SK-N-SH (cell line): ENCODE data around the gene SUPT5H. TPM values are rescaled to one million over a fixed set of nuclear protein-coding genes. Genes with fewer than 3 reads are reported as not detected.

Experiments used
- CTCF ChIA-PET: fragments of 300-600, 350-600 bp; formaldehyde crosslinking; extraction: SDS; loops from one replicate; lab custom pipeline; 2021; lab: Yijun Ruan, JAX
- POLR2A ChIA-PET: fragments of 350-600 bp; sonication (Branson Sonifier 250); formaldehyde crosslinking; extraction: SDS; loops from one replicate; lab custom pipeline; 2020; ENCODE audit warnings: antibody characterized with exemption, inconsistent platforms; lab: Yijun Ruan, JAX
- DNase-seq: peaks from one replicate; pipeline ENCODE4 v3.0.0; 2012
- H2AFZ ChIP-seq: fragments of 200-600 bp; sonication (generic); 2 replicates; pipeline ENCODE4 v1.8.1; 2016; ENCODE audit warnings: antibody characterized with exemption, mild to moderate bottlenecking, low read depth
- H3F3A ChIP-seq: fragments of 200-600 bp; sonication (generic); replicated peaks from 2 replicates; pipeline ENCODE3; 2016; ENCODE audit warnings: antibody characterized with exemption, mild to moderate bottlenecking; ENCODE audit not compliant: insufficient read depth
- H3K27ac ChIP-seq, 2 experiments: fragments of 200-500 bp in 1 of 2; fragments of 200-600 bp in 1 of 2; sonication (Bioruptor generic) in 1 of 2; sonication (generic), shearing (Covaris generic) in 1 of 2; 2 replicates each; pipeline versions ENCODE4 v1.5.1 to v1.6.1; 2014 to 2016; ENCODE audit warnings: low read depth in 2 of 2, inconsistent platforms in 1 of 2, low read length in 1 of 2, mild to moderate bottlenecking in 1 of 2, mixed read lengths in 1 of 2
- H3K27me3 ChIP-seq: fragments of 200-600 bp; sonication (generic), shearing (Covaris generic); 2 replicates; pipeline ENCODE4 v1.6.1; 2016; ENCODE audit warnings: mixed run types; ENCODE audit not compliant: insufficient read depth
- H3K36me3 ChIP-seq, 2 experiments: fragments of 200-500 bp in 1 of 2; fragments of 200-600 bp in 1 of 2; sonication (Bioruptor generic) in 1 of 2; sonication (generic) in 1 of 2; replicated peaks in 1 of 2; 2 replicates each; pipeline versions ENCODE3 to v1.5.1; 2014 to 2016; ENCODE audit warnings: low read length in 1 of 2, mild to moderate bottlenecking in 1 of 2; ENCODE audit not compliant: insufficient read depth in 2 of 2, control insufficient read depth in 1 of 2
- H3K4me1 ChIP-seq, 2 experiments: fragments of 200-500 bp in 1 of 2; fragments of 200-600 bp in 1 of 2; sonication (Bioruptor generic) in 1 of 2; sonication (generic), shearing (Covaris generic) in 1 of 2; 2 replicates each; pipeline versions ENCODE4 v1.5.1 to v1.6.1; 2014 to 2016; ENCODE audit warnings: low read depth in 1 of 2, low read length in 1 of 2, mixed run types in 1 of 2; ENCODE audit not compliant: insufficient read depth in 2 of 2, control insufficient read depth in 1 of 2
- H3K4me2 ChIP-seq: fragments of 200-600 bp; sonication (generic), shearing (Covaris generic); 2 replicates; pipeline ENCODE4 v1.6.1; 2017; ENCODE audit warnings: mixed run types
- H3K4me3 ChIP-seq, 2 experiments: fragments of 200-500 bp in 1 of 2; fragments of 200-600 bp in 1 of 2; sonication (Bioruptor generic) in 1 of 2; sonication (generic), shearing (Covaris generic) in 1 of 2; 2 replicates each; pipeline versions ENCODE4 v1.5.1 to v1.8.1; 2014 to 2016; ENCODE audit warnings: low read depth in 2 of 2, inconsistent platforms in 1 of 2, low read length in 1 of 2, mild to moderate bottlenecking in 1 of 2, mixed read lengths in 1 of 2, moderate library complexity in 1 of 2
- H3K79me2 ChIP-seq: fragments of 200-600 bp; sonication (generic); 2 replicates; pipeline ENCODE4 v1.8.1; 2017; ENCODE audit warnings: mild to moderate bottlenecking; ENCODE audit not compliant: insufficient read depth
- H3K9ac ChIP-seq: fragments of 200-600 bp; sonication (generic); 2 replicates; pipeline ENCODE4 v1.6.1; 2017; ENCODE audit warnings: mixed run types
- H3K9me2 ChIP-seq: fragments of 200-600 bp; sonication (generic); 2 replicates; pipeline ENCODE4 v1.6.1; 2017; ENCODE audit warnings: mixed run types
- H3K9me3 ChIP-seq: fragments of 200-600 bp; sonication (generic); 2 replicates; pipeline ENCODE4 v1.6.1; 2017; ENCODE audit warnings: mixed run types, mild to moderate bottlenecking, moderate library complexity
- H4K20me1 ChIP-seq: fragments of 200-600 bp; sonication (generic); 2 replicates; pipeline ENCODE4 v1.6.1; 2017; ENCODE audit warnings: mild to moderate bottlenecking, mixed run types; ENCODE audit not compliant: insufficient read depth
- CHD2 ChIP-seq: fragments of 150-350 bp; IDR thresholded peaks from 2 replicates; pipeline ENCODE4 v1.6.1; 2018; ENCODE audit warnings: low read length; ENCODE audit not compliant: partially characterized antibody
- ELF1 ChIP-seq: IDR thresholded peaks from 2 replicates; pipeline ENCODE4 v1.4.0; 2012
- EP300 ChIP-seq, 2 experiments: IDR thresholded peaks; 2 replicates each; pipeline versions ENCODE4 v1.4.0 to v1.6.1; 2012; ENCODE audit warnings: borderline replicate concordance in 1 of 2, low read depth in 1 of 2, low read length in 1 of 2
- EZH2phosphoT487 ChIP-seq: fragments of 200-600 bp; sonication (generic); IDR thresholded peaks from 2 replicates; pipeline ENCODE4 v1.6.1; 2017; ENCODE audit warnings: low read depth, mixed run types, mild to moderate bottlenecking, antibody characterized with exemption, moderate library complexity, borderline replicate concordance
- FOXM1 ChIP-seq: IDR thresholded peaks from 2 replicates; pipeline ENCODE4 v1.4.0; 2012; ENCODE audit warnings: low read depth, mild to moderate bottlenecking
- JUND ChIP-seq: IDR thresholded peaks from 2 replicates; pipeline ENCODE4 v1.4.0; 2012
- MXI1 ChIP-seq: IDR thresholded peaks from 2 replicates; pipeline ENCODE4 v1.6.1; 2012; ENCODE audit warnings: mild to moderate bottlenecking, low read depth, low read length, improper control_type of control experiment
- NRF1 ChIP-seq: IDR thresholded peaks from 2 replicates; pipeline ENCODE4 v1.6.1; 2012; ENCODE audit warnings: low read depth, mild to moderate bottlenecking, low read length
- POLR2AphosphoS5 ChIP-seq: IDR thresholded peaks from 2 replicates; pipeline ENCODE4 v1.6.1; 2012; ENCODE audit warnings: low read depth, low read length
- RXRA ChIP-seq: IDR thresholded peaks from 2 replicates; pipeline ENCODE4 v1.4.0; 2012; ENCODE audit warnings: low read depth, mild to moderate bottlenecking, borderline replicate concordance
- SMC3 ChIP-seq: IDR thresholded peaks from 2 replicates; pipeline ENCODE4 v1.6.1; 2012; ENCODE audit warnings: low read depth, low read length, improper control_type of control experiment
- TCF12 ChIP-seq: IDR thresholded peaks from 2 replicates; pipeline ENCODE4 v1.4.0; 2012
- TEAD4 ChIP-seq: IDR thresholded peaks from 2 replicates; pipeline ENCODE4 v1.4.0; 2012; ENCODE audit warnings: mild to moderate bottlenecking, borderline replicate concordance; ENCODE audit not compliant: insufficient read depth
- YY1 ChIP-seq: IDR thresholded peaks from 2 replicates; pipeline ENCODE4 v1.4.0; 2012; ENCODE audit warnings: low read depth, mild to moderate bottlenecking
- WGBS: methylation state at CpG from one replicate; pipeline ENCODE4 v1.1.6; 2017; ENCODE audit warnings: low lambda C conversion rate; 5-methylcytosine and 5-hydroxymethylcytosine counted together
- polyA plus RNA-seq, 3 experiments: library from polyadenylated mRNA; depleted of rRNA; stranded (reverse); fragments of >200 nt; gene quantifications; 2 replicates each; pipeline ENCODE4 v1.2.3, GENCODE V29; 2012
- TF ChIP-seq, protein P1 (sequence below): IDR thresholded peaks from 2 replicates; pipeline ENCODE4 v1.4.0; 2012; ENCODE audit warnings: low read depth
- TF ChIP-seq, protein P2 (sequence below): fragments of 150-350 bp; IDR thresholded peaks from 2 replicates; pipeline ENCODE4 v1.6.1; 2017; ENCODE audit warnings: antibody characterized with exemption, low read length, low read depth, borderline replicate concordance
- TF ChIP-seq, protein P3 (sequence below): IDR thresholded peaks from 2 replicates; pipeline ENCODE4 v1.4.0; 2012; ENCODE audit warnings: low read depth, borderline replicate concordance
- TF ChIP-seq, protein P4 (sequence below): IDR thresholded peaks from 2 replicates; pipeline ENCODE4; 2012

SUPT5H gene
- polyA plus RNA-seq, 1 of the 3 experiments (the other 2 are of a cell fraction) = 137 TPM

DNA sequence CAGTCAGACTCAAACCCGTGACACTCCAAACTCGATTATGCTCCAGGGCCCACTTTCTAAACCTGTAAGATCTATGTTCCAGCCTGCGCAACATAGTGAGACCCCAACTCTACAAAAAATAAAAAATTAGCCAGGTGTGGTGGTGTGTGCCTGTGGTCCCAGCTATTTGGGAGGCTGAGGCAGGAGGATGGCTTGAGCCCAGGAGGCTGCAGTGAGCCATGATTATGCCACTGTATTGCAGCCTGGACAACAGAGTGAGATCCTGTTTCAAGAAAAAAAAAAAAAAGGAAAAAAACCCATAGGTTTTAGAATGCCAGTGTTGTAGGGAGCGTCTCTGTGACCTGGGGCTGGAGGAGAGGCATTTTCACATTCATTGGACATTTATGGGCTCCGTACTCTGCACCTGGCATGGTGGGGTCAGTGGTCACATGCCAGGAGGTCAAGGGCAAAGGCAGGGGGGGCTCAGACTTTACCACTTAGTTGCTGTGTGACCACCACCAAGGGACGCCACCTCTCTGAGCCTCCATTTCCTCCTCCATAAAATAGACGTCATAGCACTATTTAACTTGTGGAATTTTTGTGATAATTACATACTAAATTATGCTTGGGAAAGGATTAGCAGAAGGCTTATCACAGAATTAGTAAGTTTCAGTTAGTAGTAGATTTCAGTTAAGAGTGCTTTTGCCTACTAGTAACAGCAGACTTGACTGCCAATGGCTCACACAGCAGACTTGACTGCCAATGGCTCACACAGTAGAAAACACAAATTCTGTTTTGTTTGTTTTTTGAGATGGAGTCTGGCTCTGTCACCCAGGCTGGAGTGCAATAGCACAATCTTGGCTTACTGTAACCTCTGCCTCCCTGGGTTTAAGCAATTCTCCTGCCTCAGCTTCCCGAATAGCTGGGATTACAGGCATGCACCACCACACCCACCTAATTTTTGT is 75.4 kb downstream of the SUPT5H start:
- Histone ChIP-seq H3K4me3 (no peak overlapping the region), H3K4me1 (no peaks in the 10 kb centered on the region), H2AFZ (no peak overlapping the region), H3K79me2 (peaks cover 6% of the 10 kb centered on the region; the same call in 1 of the 2 replicates), H3K9me2 (no peaks in the 10 kb centered on the region), H3K36me3 (no peaks in the 10 kb centered on the region), H3K27ac (no peak overlapping the region), H4K20me1 (no peaks in the 10 kb centered on the region), H3K9me3 (no peaks in the 10 kb centered on the region), H3K4me2 (no peak overlapping the region), H3K9ac (no peak overlapping the region), H3K27me3 (peaks cover 2% of the 10 kb centered on the region; the same call in 1 of the 2 replicates), H3F3A (no peaks in the 10 kb centered on the region)
- TF ChIP-seq NRF1 (no peak), EP300 (IDR thresholded peaks at IDR 0.05; ENCODE audit: borderline replicate concordance in 1 of 2, low read depth in 1 of 2, low read length in 1 of 2) (no peak), YY1 (no peak), JUND (no peak), FOXM1 (no peak), POLR2AphosphoS5 (no peak), CHD2 (no peak), RXRA (no peak), TCF12 (no peak), SMC3 (no peak), MXI1 (no peak), EZH2phosphoT487 (no peak), TEAD4 (no peak), ELF1 (no peak)
- TF ChIP-seq, protein P1, sequence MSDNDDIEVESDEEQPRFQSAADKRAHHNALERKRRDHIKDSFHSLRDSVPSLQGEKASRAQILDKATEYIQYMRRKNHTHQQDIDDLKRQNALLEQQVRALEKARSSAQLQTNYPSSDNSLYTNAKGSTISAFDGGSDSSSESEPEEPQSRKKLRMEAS = no peak
- TF ChIP-seq, protein P2, sequence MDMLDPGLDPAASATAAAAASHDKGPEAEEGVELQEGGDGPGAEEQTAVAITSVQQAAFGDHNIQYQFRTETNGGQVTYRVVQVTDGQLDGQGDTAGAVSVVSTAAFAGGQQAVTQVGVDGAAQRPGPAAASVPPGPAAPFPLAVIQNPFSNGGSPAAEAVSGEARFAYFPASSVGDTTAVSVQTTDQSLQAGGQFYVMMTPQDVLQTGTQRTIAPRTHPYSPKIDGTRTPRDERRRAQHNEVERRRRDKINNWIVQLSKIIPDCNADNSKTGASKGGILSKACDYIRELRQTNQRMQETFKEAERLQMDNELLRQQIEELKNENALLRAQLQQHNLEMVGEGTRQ = no peak
- TF ChIP-seq, protein P3, sequence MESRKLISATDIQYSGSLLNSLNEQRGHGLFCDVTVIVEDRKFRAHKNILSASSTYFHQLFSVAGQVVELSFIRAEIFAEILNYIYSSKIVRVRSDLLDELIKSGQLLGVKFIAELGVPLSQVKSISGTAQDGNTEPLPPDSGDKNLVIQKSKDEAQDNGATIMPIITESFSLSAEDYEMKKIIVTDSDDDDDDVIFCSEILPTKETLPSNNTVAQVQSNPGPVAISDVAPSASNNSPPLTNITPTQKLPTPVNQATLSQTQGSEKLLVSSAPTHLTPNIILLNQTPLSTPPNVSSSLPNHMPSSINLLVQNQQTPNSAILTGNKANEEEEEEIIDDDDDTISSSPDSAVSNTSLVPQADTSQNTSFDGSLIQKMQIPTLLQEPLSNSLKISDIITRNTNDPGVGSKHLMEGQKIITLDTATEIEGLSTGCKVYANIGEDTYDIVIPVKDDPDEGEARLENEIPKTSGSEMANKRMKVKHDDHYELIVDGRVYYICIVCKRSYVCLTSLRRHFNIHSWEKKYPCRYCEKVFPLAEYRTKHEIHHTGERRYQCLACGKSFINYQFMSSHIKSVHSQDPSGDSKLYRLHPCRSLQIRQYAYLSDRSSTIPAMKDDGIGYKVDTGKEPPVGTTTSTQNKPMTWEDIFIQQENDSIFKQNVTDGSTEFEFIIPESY = no peak
- TF ChIP-seq, protein P4, sequence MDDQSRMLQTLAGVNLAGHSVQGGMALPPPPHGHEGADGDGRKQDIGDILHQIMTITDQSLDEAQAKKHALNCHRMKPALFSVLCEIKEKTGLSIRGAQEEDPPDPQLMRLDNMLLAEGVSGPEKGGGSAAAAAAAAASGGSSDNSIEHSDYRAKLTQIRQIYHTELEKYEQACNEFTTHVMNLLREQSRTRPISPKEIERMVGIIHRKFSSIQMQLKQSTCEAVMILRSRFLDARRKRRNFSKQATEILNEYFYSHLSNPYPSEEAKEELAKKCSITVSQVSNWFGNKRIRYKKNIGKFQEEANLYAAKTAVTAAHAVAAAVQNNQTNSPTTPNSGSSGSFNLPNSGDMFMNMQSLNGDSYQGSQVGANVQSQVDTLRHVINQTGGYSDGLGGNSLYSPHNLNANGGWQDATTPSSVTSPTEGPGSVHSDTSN = no peak
- DNase-seq = no peak
- 86% methylated on average over 8 of the region's 8 CpGs for WGBS
- POLR2A ChIA-PET = no interaction called here
- CTCF ChIA-PET = interaction anchor here (1.0 to 1.5 kb wide), 4 partner anchors 11 to 123 kb away, joined by 3 to 5 read pairs (median 4); partner anchors contain the start of genes DLL3 and EID2B
